Activated CD8-positive, alpha-beta T cell treated with anti-CD3 and anti-CD28 coated beads for 36 hours (primary cell): ENCODE measurements around the gene PECR. TPM values are rescaled to one million over a fixed set of nuclear protein-coding genes. Genes with fewer than 3 reads are reported as not detected.

Source experiments
- total RNA-seq, 2 experiments: library from RNA; stranded (reverse); gene quantifications; one replicate each; pipeline ENCODE4 v1.2.3, GENCODE V29; 2021

PECR gene
- total RNA-seq, 2 experiments from 2014 or later: 21.1 to 22.5 TPM

Other genes with a start within 250 kb of the PECR start
- gene MREG, start 68.3 kb downstream of the PECR start, total RNA-seq: 10 to 100 TPM in 1 of 2 experiments, 1 to 10 TPM in 1; 8.0 to 10.9 TPM
- under 1 TPM; 0.76 to 0.83 TPM for gene TMEM169, start 110 bp upstream of the PECR start, total RNA-seq
- gene XRCC5, start 27.5 kb upstream of the PECR start, total RNA-seq: 100 to 1,000 TPM; 541 to 544 TPM